SH-SY5Y (cell line): Measurements from ENCODE around the gene IER2.

Experiments used
- GATA2 ChIP-seq: IDR thresholded peaks from 2 replicates; pipeline ENCODE4 v1.6.1; 2011; ENCODE audit warnings: mild to moderate bottlenecking, low read depth, low read length
- GATA3 ChIP-seq: IDR thresholded peaks from 2 replicates; pipeline ENCODE4 v1.6.1; 2011; ENCODE audit warnings: low read depth, mild to moderate bottlenecking, low read length, moderate library complexity

Gene IER2

DNA sequence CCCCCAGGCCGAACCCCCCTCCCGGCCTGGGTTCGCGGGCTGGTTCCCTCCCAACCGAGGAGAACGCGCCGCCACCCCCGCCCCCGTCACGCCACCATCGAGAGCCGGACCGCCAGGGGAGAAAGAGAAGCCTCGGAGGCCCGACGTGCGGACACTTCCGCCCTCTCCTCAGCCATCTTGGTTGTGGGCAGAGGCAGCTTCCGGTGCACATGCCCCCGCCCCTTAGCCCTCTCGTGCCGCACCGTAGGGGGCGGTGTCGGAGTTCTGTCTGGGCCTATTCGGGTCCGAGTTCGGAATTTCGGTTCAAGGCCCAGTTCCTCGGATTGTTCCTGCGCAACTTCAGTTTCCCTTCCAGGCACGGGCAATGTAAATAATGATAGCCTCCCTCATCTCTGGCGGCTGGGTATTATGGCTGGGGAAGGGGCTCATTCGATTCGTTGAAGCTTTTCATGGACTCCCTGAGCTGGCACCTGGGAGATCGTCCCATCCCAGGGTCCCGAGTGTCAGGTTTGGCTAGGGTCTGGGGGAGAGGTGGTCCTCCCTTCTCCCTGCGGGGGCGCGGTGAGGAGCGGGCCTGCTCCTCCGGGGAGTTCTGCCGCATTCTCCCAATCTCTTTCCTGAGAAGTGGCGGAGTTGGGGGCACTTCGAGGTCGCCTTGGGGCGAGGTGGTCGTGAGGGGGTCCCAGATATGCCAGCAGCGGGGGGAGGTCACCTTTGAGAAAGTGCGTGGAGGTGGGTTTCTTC, at the start of gene IER2, which contains the start of gene STX10:
Gene IER2, plus strand, starts transcription at position 225 of the 744 bp plus-strand sequence. CDS start 2,776 bp downstream, outside the sequence.
Gene STX10, minus strand, starts transcription at position 189 of the 744 bp plus-strand sequence. CDS start 202 bp downstream, outside the sequence.
- TF ChIP-seq GATA2 (no peak), GATA3 (no peak)

DNA sequence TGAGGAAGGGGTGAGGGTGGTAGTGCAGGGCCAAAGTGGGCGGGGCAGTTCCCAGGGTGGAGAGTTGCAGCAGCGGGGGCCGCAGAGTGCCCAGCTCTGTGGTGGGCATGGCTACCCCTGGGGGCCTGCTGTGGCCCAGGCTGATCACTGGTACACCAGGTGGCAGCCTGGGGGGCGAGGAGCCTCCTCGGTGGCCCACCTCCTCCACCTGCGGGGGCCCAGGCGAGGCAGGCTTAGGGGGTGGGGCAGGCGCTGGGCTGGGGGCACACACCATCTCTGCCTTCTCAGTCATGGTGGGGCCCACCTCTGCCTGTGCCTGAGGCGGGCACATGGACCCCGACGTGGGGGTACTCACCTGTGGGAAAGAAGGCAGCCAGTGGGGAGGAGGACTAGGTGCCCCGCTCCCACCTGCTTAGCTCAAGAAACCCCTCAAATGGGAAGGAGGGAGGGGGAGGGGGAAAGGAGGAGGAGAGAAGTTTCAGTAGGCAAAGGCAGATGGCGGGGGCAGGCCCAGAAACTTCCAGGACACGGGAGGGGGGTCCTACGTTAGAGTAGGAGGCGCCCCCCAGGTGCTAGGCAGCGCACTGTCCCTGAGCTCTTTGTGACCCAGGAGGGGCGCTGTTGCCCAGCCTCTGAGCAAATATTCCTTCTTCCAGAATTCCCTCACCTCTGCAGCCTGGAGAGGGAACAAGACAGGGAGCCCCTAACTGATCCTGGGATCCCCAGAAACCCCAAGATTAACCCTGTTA, 49.2 kb upstream of the IER2 start:
- TF ChIP-seq GATA2 (no peak), GATA3 (no peak)

DNA sequence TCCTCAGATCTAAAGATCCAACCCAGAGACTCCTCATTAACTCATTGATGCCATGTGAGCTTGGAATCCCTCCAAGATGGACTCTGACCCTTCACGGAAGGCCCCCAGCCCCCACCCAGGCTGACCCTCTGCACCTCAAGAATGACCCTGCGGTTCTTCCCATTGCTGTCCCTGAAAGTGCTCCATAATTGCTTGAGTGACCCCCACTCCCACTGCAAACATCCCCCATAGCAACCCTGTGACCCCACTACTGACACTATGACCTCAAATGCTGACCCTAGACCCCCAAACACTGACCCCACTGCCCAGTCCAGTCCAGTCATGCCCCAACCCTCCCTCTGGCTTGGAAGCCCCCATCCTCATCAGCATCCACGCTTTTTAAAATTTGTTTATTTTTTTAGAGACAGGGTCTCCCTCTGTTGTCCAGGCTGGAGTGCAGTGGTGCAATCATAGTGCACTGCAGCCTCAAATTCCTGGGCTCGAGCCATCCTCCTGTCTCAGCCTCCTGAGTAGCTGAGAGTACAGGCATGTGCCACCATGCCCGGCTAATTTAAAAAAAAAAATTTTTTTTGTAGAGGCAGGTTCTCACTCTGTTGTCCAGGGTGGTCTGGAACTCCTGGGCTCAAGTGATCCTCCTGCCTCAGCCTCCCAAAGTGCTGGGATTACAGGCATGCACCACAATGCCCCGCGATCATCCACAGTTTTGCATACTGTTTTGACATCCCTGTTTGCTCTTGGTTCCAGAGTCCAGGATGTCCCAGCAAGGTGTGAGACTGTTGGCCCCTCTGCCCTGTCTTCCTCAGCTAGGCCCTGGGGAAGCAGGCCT, 48.4 kb upstream of the IER2 start:
- TF ChIP-seq GATA2 (no peak), GATA3 (no peak)

- no peak for TF ChIP-seq GATA2
Observed at GRCh38 chr19:13102416-13102665, 47.9 kb upstream of the IER2 start.

GRCh38 chr19:13102666-13103580, 47.3 kb upstream of the IER2 start, which contains the start of gene LYL1:
Gene LYL1, minus strand, starts transcription at chr19:13102858. Its CDS starts 1,687 bp downstream, at chr19:13101171.
- TF ChIP-seq GATA2 (peak; percentile 94), GATA3 (no peak)

GRCh38 chr19:13103581-13104359, 46.4 kb upstream of the IER2 start:
- TF ChIP-seq GATA3 (no peak), GATA2 (no peak)

DNA sequence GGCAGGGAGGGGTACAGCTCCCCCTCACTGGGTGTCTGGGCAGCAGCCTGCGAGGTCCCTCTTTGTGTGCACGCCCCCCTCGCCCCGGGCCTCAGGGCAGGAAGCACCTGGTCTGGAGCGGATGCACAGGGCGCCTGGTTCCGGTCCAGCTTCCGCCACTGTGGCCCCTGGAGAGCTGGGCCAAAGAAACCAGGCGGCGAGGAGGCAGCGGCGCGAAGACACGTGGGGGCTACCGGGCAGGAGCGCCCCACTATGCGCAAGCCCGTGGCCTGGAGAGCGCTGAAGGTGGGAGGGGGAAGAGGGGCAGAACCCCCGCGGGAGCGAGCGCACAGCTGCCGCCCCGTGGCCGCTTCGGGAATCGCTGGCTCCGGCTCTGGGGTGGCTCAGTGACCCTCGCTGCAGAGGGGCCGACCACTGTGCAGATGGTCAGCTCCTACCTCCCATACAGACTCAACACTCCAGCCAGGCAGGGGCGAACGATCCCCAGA, 45.8 kb upstream of the IER2 start:
- TF ChIP-seq GATA3 (no peak), GATA2 (no peak)

DNA sequence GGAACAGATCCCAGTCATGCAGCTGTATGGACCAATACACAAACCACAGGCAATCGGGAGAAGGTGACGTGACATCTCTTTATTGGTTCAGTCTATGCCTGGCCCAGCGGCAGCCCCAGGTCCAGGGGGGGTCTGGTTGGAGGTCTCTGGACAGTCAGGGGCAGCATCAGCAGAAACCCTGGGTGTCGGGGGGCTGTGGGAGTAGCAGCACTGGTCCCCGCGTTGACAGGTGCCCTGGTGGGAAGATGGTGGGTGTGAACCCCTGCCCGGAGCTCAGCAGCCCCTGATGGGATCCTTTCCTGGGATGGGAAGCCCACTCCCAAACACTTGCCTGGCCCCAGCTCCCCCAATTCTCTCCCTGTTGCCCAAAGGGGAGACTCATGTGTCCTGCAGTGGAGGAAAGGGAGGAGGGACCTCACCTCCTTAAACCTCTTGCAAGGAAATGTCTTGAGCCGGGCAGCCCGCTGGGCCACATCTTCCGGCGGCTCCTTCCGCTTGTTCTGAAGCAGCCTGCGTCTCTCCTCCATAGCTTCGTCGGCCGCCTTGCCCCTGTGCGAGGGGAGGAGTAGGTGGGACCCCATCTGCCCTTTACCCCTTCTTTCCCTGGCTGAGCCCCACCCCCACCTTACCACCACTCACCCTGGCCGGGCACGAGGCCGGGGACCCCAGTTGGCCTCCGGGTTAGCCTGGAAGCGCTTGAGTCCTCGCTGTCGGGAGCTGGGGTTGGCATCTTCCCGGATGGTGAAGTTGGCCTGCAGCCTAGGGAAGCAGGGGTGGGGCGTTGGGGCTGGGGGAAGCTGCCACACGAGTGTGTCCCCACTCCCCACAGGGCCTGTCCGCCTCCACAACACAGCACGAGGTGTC, 45.1 kb upstream of the IER2 start:
- no peak for TF ChIP-seq GATA3

DNA sequence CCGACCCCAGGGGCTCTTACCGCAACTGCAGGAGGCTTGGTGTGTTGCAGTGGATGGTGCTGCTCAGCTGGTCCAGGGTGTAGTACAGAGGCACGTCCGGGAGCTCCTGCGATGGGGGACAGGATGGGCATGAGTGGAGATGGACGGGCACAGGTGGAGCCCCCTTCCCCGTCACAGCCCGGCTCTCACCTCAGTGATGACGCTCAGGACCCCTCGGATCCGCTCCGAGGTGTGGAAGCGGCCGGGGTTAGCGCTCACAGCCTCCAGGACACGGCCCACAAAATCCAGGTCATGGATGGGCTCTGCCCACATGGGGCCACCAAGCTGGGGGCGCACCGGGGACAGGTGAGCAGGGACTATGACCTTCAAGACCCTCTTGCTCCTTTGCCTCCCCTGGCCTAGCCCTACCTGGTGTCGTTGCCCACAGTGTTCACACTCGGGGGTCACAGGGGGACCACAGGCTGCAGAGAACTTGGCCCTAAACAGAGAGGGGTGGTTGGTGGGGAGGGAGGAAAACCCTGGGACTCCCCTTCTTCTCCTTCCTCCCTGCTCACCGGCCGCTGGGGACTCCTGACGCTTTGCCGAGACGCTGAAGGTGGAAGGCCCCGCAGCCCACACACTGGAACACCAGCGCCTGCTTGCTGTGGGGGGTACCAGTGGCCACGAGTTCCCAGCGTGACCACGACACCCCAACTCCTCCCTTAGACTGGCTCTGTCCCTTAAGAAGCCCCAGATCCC, 40.7 kb upstream of the IER2 start:
- no peak for TF ChIP-seq GATA3
- no peak for TF ChIP-seq GATA2

GRCh38 chr19:13110099-13110610, 40.1 kb upstream of the IER2 start:
- TF ChIP-seq GATA2 (no peak), GATA3 (no peak)

DNA sequence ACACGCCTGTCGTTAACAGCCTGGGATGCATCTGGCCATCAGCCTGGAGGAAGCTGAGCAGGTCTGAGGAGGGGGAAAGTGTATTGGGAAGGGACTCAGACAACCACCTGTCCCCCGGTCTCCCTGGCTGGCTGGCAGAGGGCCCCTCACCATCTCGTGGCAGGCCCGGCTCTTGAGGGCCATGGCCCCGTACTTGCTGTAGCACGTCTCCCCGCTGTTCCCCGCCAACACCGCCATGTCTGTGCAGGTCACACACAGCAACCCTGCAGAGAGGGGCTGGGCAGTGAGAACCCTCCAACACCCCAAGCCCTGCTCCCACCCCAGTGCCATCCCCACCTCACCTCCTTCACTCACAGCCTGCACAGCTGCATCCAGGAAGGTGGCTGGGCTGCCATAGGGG, 37.7 kb upstream of the IER2 start:
- TF ChIP-seq GATA2 = no peak
- TF ChIP-seq GATA3 = no peak

DNA sequence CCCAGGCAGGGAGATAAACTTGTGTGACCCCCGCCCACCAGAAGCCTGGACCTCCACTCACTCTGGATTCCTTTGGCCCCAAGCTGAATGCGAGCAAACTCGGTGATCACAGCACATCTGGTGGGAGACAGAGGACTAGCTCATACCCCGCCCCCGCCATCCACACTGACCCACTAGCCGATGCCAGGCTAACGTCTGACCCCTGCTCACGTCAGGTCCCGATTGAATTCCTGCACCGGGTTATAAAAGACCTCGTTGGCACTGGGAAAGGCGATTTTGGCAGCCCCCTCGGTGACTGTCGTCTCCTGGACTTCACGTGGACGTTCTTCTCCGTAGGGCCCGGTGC, 34.3 kb upstream of the IER2 start:
- TF ChIP-seq GATA2 (no peak), GATA3 (no peak)
